IMR-90 (cell line): ENCODE measurements around the gene TAP2. TPM values are rescaled to one million over a fixed set of nuclear protein-coding genes. Genes with fewer than 3 reads are reported as not detected.

ENCODE experiments used
- ATAC-seq: fragments of 200-7000 bp; cut with Tn5 transposase; 2 replicates; pipeline ENCODE4 v1.9.1; 2020; ENCODE audit warnings: low read depth, mild to moderate bottlenecking, moderate library complexity
- BruUV-seq: library from RNA; stranded (reverse); fragments of 400-500 nt; replicated peaks from 2 replicates; lab custom pipeline; 2021; lab: Mats Ljungman, UMichigan
- CTCF ChIA-PET: fragments of 300-600 bp; formaldehyde crosslinking; extraction: SDS; loops from one replicate; lab custom pipeline; 2021; ENCODE audit warnings: antibody characterized with exemption; lab: Yijun Ruan, JAX
- POLR2A ChIA-PET: fragments of 300-600 bp; sonication (Branson Sonifier 250); formaldehyde crosslinking; loops from one replicate; lab custom pipeline; 2022; ENCODE audit warnings: antibody characterized with exemption; ENCODE audit not compliant: unreplicated experiment; lab: Charles Lee
- DNase-seq: peaks from one replicate; pipeline ENCODE4 v3.0.0; 2013
- H2AFZ ChIP-seq: replicated peaks from 2 replicates; pipeline ENCODE3; 2013; ENCODE audit warnings: low read length, mild to moderate bottlenecking; ENCODE audit not compliant: poor library complexity
- H2AK5ac ChIP-seq: 2 replicates; pipeline ENCODE4 v1.6.1; 2013; ENCODE audit warnings: low read depth, low read length, inconsistent platforms
- H2AK9ac ChIP-seq: replicated peaks from 2 replicates; pipeline ENCODE3; 2013; ENCODE audit warnings: mild to moderate bottlenecking, low read depth, low read length, moderate library complexity; ENCODE audit not compliant: poor library complexity
- H2BK120ac ChIP-seq: 2 replicates; pipeline ENCODE4 v1.6.1; 2013; ENCODE audit warnings: low read depth, low read length, inconsistent platforms
- H2BK15ac ChIP-seq: 3 replicates; pipeline ENCODE4 v1.6.1; 2013; ENCODE audit warnings: low read depth, low read length, inconsistent platforms
- H2BK20ac ChIP-seq: 2 replicates; pipeline ENCODE4 v1.6.1; 2013; ENCODE audit warnings: low read depth, mild to moderate bottlenecking, inconsistent platforms, low read length, moderate library complexity
- H2BK5ac ChIP-seq: 2 replicates; pipeline ENCODE4 v1.6.1; 2013; ENCODE audit warnings: mild to moderate bottlenecking, low read depth, low read length, inconsistent platforms; ENCODE audit not compliant: poor library complexity, severe bottlenecking
- H3K14ac ChIP-seq: replicated peaks from 2 replicates; pipeline ENCODE4 v1.6.1; 2013; ENCODE audit warnings: low read depth, low read length, inconsistent platforms
- H3K18ac ChIP-seq: 2 replicates; pipeline ENCODE4 v1.6.1; 2013; ENCODE audit warnings: low read depth, low read length, control low read depth
- H3K23ac ChIP-seq: 2 replicates; pipeline ENCODE4 v1.6.1; 2013; ENCODE audit warnings: low read depth, low read length, inconsistent platforms
- H3K27ac ChIP-seq: 2 replicates; pipeline ENCODE4 v1.5.1; 2013; ENCODE audit warnings: mild to moderate bottlenecking, control low read depth, low read length; ENCODE audit not compliant: insufficient read depth
- H3K27me3 ChIP-seq: 2 replicates; pipeline ENCODE4 v1.6.1; 2013; ENCODE audit warnings: low read length; ENCODE audit not compliant: control insufficient read depth, insufficient read depth
- H3K36me3 ChIP-seq: 2 replicates; pipeline ENCODE4 v1.6.1; 2013; ENCODE audit warnings: low read length, mixed read lengths; ENCODE audit not compliant: control insufficient read depth, insufficient read depth
- H3K4ac ChIP-seq: 2 replicates; pipeline ENCODE4 v1.6.1; 2013; ENCODE audit warnings: low read depth, low read length, inconsistent platforms
- H3K4me1 ChIP-seq: 2 replicates; pipeline ENCODE4 v1.6.1; 2013; ENCODE audit warnings: low read length, mixed read lengths; ENCODE audit not compliant: control insufficient read depth, insufficient read depth
- H3K4me2 ChIP-seq: 2 replicates; pipeline ENCODE4 v1.6.1; 2013; ENCODE audit warnings: low read depth, mild to moderate bottlenecking, control low read depth, low read length, moderate library complexity
- H3K4me3 ChIP-seq: 2 replicates; pipeline ENCODE4 v1.5.1; 2013; ENCODE audit warnings: low read depth, mild to moderate bottlenecking, control low read depth, low read length, moderate library complexity; ENCODE audit not compliant: insufficient read depth
- H3K56ac ChIP-seq: 2 replicates; pipeline ENCODE4 v1.6.1; 2013; ENCODE audit warnings: low read length, inconsistent platforms; ENCODE audit not compliant: insufficient read depth; ENCODE audit errors: extremely low read depth
- H3K79me1 ChIP-seq, 2 experiments: 2 replicates each; pipeline ENCODE4 v1.6.1; 2013; ENCODE audit warnings: low read length in 2 of 2, inconsistent platforms in 1 of 2, low read depth in 1 of 2
- H3K9ac ChIP-seq: 2 replicates; pipeline ENCODE4 v1.6.1; 2013; ENCODE audit warnings: low read depth, low read length, control low read depth
- H3K9me1 ChIP-seq: 2 replicates; pipeline ENCODE4 v1.6.1; 2013; ENCODE audit warnings: low read length, inconsistent platforms; ENCODE audit not compliant: insufficient read depth
- H3K9me3 ChIP-seq: 2 replicates; pipeline ENCODE4 v1.6.1; 2013; ENCODE audit warnings: low read length; ENCODE audit not compliant: control insufficient read depth, insufficient read depth
- H4K20me1 ChIP-seq: 2 replicates; pipeline ENCODE4 v1.6.1; 2013; ENCODE audit warnings: low read length, inconsistent platforms; ENCODE audit not compliant: insufficient read depth
- H4K5ac ChIP-seq: 2 replicates; pipeline ENCODE4 v1.6.1; 2013; ENCODE audit warnings: mild to moderate bottlenecking, low read depth, low read length, control low read depth
- H4K8ac ChIP-seq, 2 experiments: 2 replicates each; pipeline ENCODE4 v1.6.1; 2013; ENCODE audit warnings: low read depth in 2 of 2, low read length in 2 of 2, control low read depth in 1 of 2, inconsistent platforms in 1 of 2
- H4K91ac ChIP-seq: 2 replicates; pipeline ENCODE4 v1.6.1; 2013; ENCODE audit warnings: low read depth, low read length, inconsistent platforms; ENCODE audit not compliant: insufficient read depth
- BHLHE40 ChIP-seq: fragments of 150-350 bp; IDR thresholded peaks from 2 replicates; pipeline ENCODE4 v1.6.1; 2016; ENCODE audit warnings: mild to moderate bottlenecking, low read depth, low read length
- CEBPB ChIP-seq: IDR thresholded peaks from 2 replicates; pipeline ENCODE4 v1.6.1; 2012; ENCODE audit warnings: low read depth, low read length, improper control_type of control experiment
- CHD1 ChIP-seq: IDR thresholded peaks from 2 replicates; pipeline ENCODE4 v1.6.1; 2012; ENCODE audit warnings: low read depth, low read length, improper control_type of control experiment
- ELK1 ChIP-seq: fragments of 150-350 bp; IDR thresholded peaks from 2 replicates; pipeline ENCODE4 v1.6.1; 2016; ENCODE audit warnings: low read depth, mild to moderate bottlenecking, low read length, moderate library complexity, borderline replicate concordance
- FOS ChIP-seq: fragments of 150-350 bp; IDR thresholded peaks from 2 replicates; pipeline ENCODE4 v1.6.1; 2016; ENCODE audit warnings: low read depth, low read length
- MAFK ChIP-seq: IDR thresholded peaks from 2 replicates; pipeline ENCODE4 v1.6.1; 2012; ENCODE audit warnings: low read depth, low read length, improper control_type of control experiment
- MXI1 ChIP-seq: IDR thresholded peaks from 2 replicates; pipeline ENCODE4 v1.6.1; 2012; ENCODE audit warnings: low read depth, mild to moderate bottlenecking, low read length, moderate library complexity, borderline replicate concordance
- NFE2L2 ChIP-seq: fragments of 150-350 bp; IDR thresholded peaks from 2 replicates; pipeline ENCODE4 v1.6.1; 2016; ENCODE audit warnings: low read depth, mild to moderate bottlenecking, low read length
- POLR2A ChIP-seq: IDR thresholded peaks from 2 replicates; pipeline ENCODE4 v1.6.1; 2012; ENCODE audit warnings: mild to moderate bottlenecking, low read depth, low read length
- RAD21 ChIP-seq: IDR thresholded peaks from 2 replicates; pipeline ENCODE4 v1.6.1; 2012; ENCODE audit warnings: low read length, improper control_type of control experiment
- RCOR1 ChIP-seq: IDR thresholded peaks from 2 replicates; pipeline ENCODE4 v1.6.1; 2012; ENCODE audit warnings: mild to moderate bottlenecking, low read length, improper control_type of control experiment; ENCODE audit not compliant: insufficient replicate concordance
- RFX5 ChIP-seq: IDR thresholded peaks from 2 replicates; pipeline ENCODE4 v1.8.0; 2012; ENCODE audit warnings: low read depth, mild to moderate bottlenecking, low read length, moderate library complexity
- SMC3 ChIP-seq: fragments of 150-350 bp; IDR thresholded peaks from 2 replicates; pipeline ENCODE4 v1.6.1; 2016; ENCODE audit warnings: low read depth, mild to moderate bottlenecking, antibody characterized with exemption, low read length, moderate library complexity
- USF2 ChIP-seq: fragments of 150-350 bp; IDR thresholded peaks from 2 replicates; pipeline ENCODE4 v1.6.1; 2017; ENCODE audit warnings: mild to moderate bottlenecking, antibody characterized with exemption, low read length, low read depth
- WGBS, 2 experiments: methylation state at CpG; one replicate each; pipeline versions ENCODE4 v1.1.5 to v1.1.7; 2013; ENCODE audit warnings: missing lambda C conversion rate in 2 of 2; ENCODE audit not compliant: insufficient read length in 1 of 2; ENCODE audit errors: extremely low coverage in 2 of 2; 5-methylcytosine and 5-hydroxymethylcytosine counted together
- dilution Hi-C: fragments of 300-500 bp; cut with HindIII; formaldehyde crosslinking; loops from one replicate; pipeline ENCODE4 v1.14.3; 2018; ENCODE audit warnings: low sequenced_read_pairs; ENCODE audit not compliant: unreplicated experiment
- in situ Hi-C: fragments of 300-500 bp; cut with MboI; formaldehyde crosslinking; loops from 3 replicates; pipeline ENCODE4 v1.14.3; 2019; ENCODE audit warnings: low sequenced_read_pairs, inconsistent platforms, mixed read lengths
- intact Hi-C: fragments of 100-400 bp; cut with micrococcal nuclease; formaldehyde crosslinking; loops from 2 replicates; pipeline ENCODE4 v1.10.0; 2022
- polyA plus RNA-seq, 3 experiments: library from polyadenylated mRNA; depleted of rRNA; stranded (reverse); fragments of >200 nt; gene quantifications; 2 replicates each; pipeline ENCODE4 v1.2.3, GENCODE V29; 2012; ENCODE audit warnings: low replicate concordance in 1 of 3
- total RNA-seq: library from RNA; depleted of rRNA; stranded (reverse); fragments of >200 nt; gene quantifications from 2 replicates; pipeline ENCODE4 v1.2.3, GENCODE V29; 2012
- TF ChIP-seq, protein P1 (sequence below): conservative IDR thresholded peaks from 2 replicates; pipeline ENCODE4 v1.5.1; 2012; ENCODE audit warnings: mild to moderate bottlenecking, low read depth, low read length, improper control_type of control experiment

Gene TAP2
- total and polyA plus RNA-seq, 2 of the 4 experiments (the other 2 are of a cell fraction), result 6.6 to 11.4 TPM

DNA sequence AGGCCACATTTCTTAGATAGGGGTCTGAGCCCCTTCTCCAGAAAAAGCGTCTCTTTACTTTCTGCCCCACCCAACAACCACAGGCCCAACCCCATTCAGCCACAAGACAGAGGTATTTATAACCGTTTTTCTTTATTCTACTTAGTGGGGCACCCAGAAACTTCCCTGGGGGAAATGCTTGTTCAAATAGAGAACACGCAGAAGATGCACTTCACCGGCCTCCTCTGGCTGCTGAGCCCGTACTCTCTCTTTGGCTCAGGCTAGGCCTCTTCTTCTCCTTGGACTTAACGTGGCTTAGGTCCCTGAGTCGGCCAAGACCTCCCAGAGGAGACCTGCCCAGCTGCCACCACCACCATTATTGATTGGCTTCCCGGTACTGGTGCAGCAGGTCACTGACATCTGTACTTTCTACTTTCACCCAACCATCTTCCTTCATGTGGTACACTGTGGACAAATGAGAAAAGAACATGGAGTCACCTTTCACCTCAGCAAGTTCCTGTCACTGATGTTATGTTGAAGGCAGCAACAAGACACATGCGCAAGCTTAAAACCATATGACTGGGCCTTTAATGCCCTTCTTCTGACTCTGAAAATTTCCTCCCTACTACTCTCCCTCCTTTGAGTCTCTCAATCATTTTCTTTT is 2.2 kb upstream of the TAP2 start:
- peaks cover 9% of the 10 kb centered on the region; the same call in 1 of the 2 replicates for H3K36me3 ChIP-seq
- no peaks in the 10 kb centered on the region for H4K20me1 ChIP-seq
- H2AK9ac ChIP-seq, result no peak overlapping the region
- H3K4me3 ChIP-seq, result no peak overlapping the region
- in situ Hi-C loops (no loop called here), intact Hi-C loops (no loop called here), dilution Hi-C loops (no loop called here)
- no peak overlapping the region for H3K56ac ChIP-seq
- no peak for DNase-seq
- peaks cover 6% of the 10 kb centered on the region; the same call in 1 of the 2 replicates for H3K9me1 ChIP-seq
- H4K8ac ChIP-seq, result no peak overlapping the region
- 90% methylated on average over 2 of the region's 9 CpGs; no CpG with 5 or more reads in 1 of the 2 experiments for WGBS, 2 experiments
- no peak overlapping the region for H3K23ac ChIP-seq
- no peak overlapping the region for H2BK15ac ChIP-seq
- no peak for ATAC-seq
- no peaks in the 10 kb centered on the region for H3K9me3 ChIP-seq
- ChIA-PET POLR2A (no interaction called here), CTCF (no interaction called here)
- H2AK5ac ChIP-seq, result no peak overlapping the region
- no peak overlapping the region for H3K4me2 ChIP-seq
- no peak overlapping the region for H3K4ac ChIP-seq
- no peak overlapping the region for H3K27ac ChIP-seq
- H3K9ac ChIP-seq, result no peak overlapping the region
- H3K27me3 ChIP-seq, result no peaks in the 10 kb centered on the region
- peaks cover 8% of the 10 kb centered on the region for H3K4me1 ChIP-seq
- no peak overlapping the region for H2BK20ac ChIP-seq
- H3K79me1 ChIP-seq, result peaks cover 2 to 35% of the 10 kb centered on the region in 2 experiments; a peak in 2 of 4 replicates
- TF ChIP-seq, protein P1, sequence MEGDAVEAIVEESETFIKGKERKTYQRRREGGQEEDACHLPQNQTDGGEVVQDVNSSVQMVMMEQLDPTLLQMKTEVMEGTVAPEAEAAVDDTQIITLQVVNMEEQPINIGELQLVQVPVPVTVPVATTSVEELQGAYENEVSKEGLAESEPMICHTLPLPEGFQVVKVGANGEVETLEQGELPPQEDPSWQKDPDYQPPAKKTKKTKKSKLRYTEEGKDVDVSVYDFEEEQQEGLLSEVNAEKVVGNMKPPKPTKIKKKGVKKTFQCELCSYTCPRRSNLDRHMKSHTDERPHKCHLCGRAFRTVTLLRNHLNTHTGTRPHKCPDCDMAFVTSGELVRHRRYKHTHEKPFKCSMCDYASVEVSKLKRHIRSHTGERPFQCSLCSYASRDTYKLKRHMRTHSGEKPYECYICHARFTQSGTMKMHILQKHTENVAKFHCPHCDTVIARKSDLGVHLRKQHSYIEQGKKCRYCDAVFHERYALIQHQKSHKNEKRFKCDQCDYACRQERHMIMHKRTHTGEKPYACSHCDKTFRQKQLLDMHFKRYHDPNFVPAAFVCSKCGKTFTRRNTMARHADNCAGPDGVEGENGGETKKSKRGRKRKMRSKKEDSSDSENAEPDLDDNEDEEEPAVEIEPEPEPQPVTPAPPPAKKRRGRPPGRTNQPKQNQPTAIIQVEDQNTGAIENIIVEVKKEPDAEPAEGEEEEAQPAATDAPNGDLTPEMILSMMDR, result no peak
- TF ChIP-seq RCOR1 (no peak), FOS (no peak), MXI1 (no peak), SMC3 (no peak), ELK1 (no peak), NFE2L2 (no peak), USF2 (no peak), MAFK (no peak), RAD21 (no peak), POLR2A (no peak), RFX5 (no peak), CHD1 (no peak), CEBPB (no peak), BHLHE40 (no peak)
- H2AFZ ChIP-seq, result no peak overlapping the region
- H2BK5ac ChIP-seq, result no peak overlapping the region
- H2BK120ac ChIP-seq, result no peak overlapping the region
- no peak overlapping the region for H4K91ac ChIP-seq
- no TSS peak for BruUV-seq
- no peak overlapping the region for H4K5ac ChIP-seq
- H3K18ac ChIP-seq, result no peak overlapping the region
- H3K14ac ChIP-seq, result no peak overlapping the region
